HEK293 (cell line): ENCODE data around the gene RBCK1.

Experiments used
- CTCF ChIA-PET: fragments of 350-600 bp; formaldehyde crosslinking; extraction: SDS; loops from one replicate; lab custom pipeline; 2021; ENCODE audit warnings: antibody characterized with exemption; lab: Yijun Ruan, JAX
- POLR2A ChIA-PET: fragments of 300-600 bp; formaldehyde crosslinking; extraction: SDS; loops from one replicate; lab custom pipeline; 2020; ENCODE audit warnings: antibody characterized with exemption, inconsistent platforms; lab: Yijun Ruan, JAX
- H3K27ac ChIP-seq: fragments of 200-500 bp; sonication (Bioruptor generic); 2 replicates; pipeline ENCODE4 v1.5.1; 2014; ENCODE audit warnings: low read depth, low read length, control low read depth, inconsistent platforms; ENCODE audit errors: extremely low read depth
- H3K36me3 ChIP-seq, 2 experiments: fragments of 200-500 bp in 1 of 2; sonication (Bioruptor generic) in 1 of 2; 1 replicate in 1 of 2; 2 replicates in 1 of 2; pipeline ENCODE4 v1.5.1; 2014 to 2017; ENCODE audit warnings: inconsistent platforms in 2 of 2, low read length in 2 of 2; ENCODE audit not compliant: control insufficient read depth in 2 of 2, insufficient read depth in 1 of 2
- H3K4me1 ChIP-seq: fragments of 200-500 bp; sonication (Bioruptor generic); 2 replicates; pipeline ENCODE4 v1.5.1; 2014; ENCODE audit warnings: mild to moderate bottlenecking, low read length, inconsistent platforms; ENCODE audit not compliant: control insufficient read depth, insufficient read depth
- H3K4me3 ChIP-seq: 2 replicates; pipeline ENCODE4 v1.5.1; 2011; ENCODE audit warnings: low read depth, mild to moderate bottlenecking, control low read depth, low read length, moderate library complexity
- H3K9me3 ChIP-seq: fragments of 200-500 bp; sonication (Bioruptor generic); 2 replicates; pipeline ENCODE4 v1.5.1; 2014; ENCODE audit warnings: low read depth, low read length, inconsistent platforms; ENCODE audit not compliant: control insufficient read depth, insufficient read depth
- GFI1B ChIP-seq: fragments of 450-650 bp; formaldehyde crosslinking; IDR thresholded peaks from 2 replicates; pipeline ENCODE4 v1.5.1; 2016; ENCODE audit warnings: missing biosample characterization, missing genetic modification characterization
- MEIS1 ChIP-seq: sonication (generic); formaldehyde crosslinking; IDR thresholded peaks from 2 replicates; pipeline ENCODE4 v1.8.1; 2022; ENCODE audit warnings: missing genetic modification reagents, mild to moderate bottlenecking, borderline replicate concordance
- RBAK ChIP-seq: fragments of 450-650 bp; formaldehyde crosslinking; IDR thresholded peaks from 2 replicates; pipeline ENCODE4 v1.5.1; 2016; ENCODE audit warnings: missing biosample characterization, missing genetic modification characterization
- SCRT2 ChIP-seq: fragments of 450-650 bp; formaldehyde crosslinking; IDR thresholded peaks from 2 replicates; pipeline ENCODE4 v1.5.1; 2016; ENCODE audit warnings: missing biosample characterization, missing genetic modification characterization
- SETDB1 ChIP-seq: IDR thresholded peaks from one replicate; pipeline ENCODE4 v1.6.1; 2017; ENCODE audit warnings: mild to moderate bottlenecking, low read length, moderate library complexity, mixed read lengths; ENCODE audit not compliant: insufficient read length
- SP7 ChIP-seq: fragments of 450-650 bp; formaldehyde crosslinking; IDR thresholded peaks from 2 replicates; pipeline ENCODE4 v1.5.1; 2016; ENCODE audit warnings: missing biosample characterization, missing genetic modification characterization
- ZBTB20 ChIP-seq: fragments of 450-650 bp; formaldehyde crosslinking; IDR thresholded peaks from 2 replicates; pipeline ENCODE4 v1.5.1; 2016; ENCODE audit warnings: missing biosample characterization, missing genetic modification characterization
- ZFP37 ChIP-seq: fragments of 450-650 bp; formaldehyde crosslinking; IDR thresholded peaks from 2 replicates; pipeline ENCODE4 v1.5.1; 2016; ENCODE audit warnings: missing biosample characterization, missing genetic modification characterization
- ZNF132 ChIP-seq: fragments of 450-650 bp; formaldehyde crosslinking; IDR thresholded peaks from 2 replicates; pipeline ENCODE4 v1.5.1; 2017; ENCODE audit warnings: missing biosample characterization, missing genetic modification characterization, borderline replicate concordance
- ZNF211 ChIP-seq: fragments of 450-650 bp; formaldehyde crosslinking; IDR thresholded peaks from 2 replicates; pipeline ENCODE4 v1.5.1; 2016; ENCODE audit warnings: low read depth, missing biosample characterization, missing genetic modification characterization
- ZNF266 ChIP-seq: fragments of 450-650 bp; formaldehyde crosslinking; IDR thresholded peaks from 2 replicates; pipeline ENCODE4 v1.5.1; 2016; ENCODE audit warnings: missing biosample characterization, missing genetic modification characterization, low read depth
- ZNF341 ChIP-seq: fragments of 450-650 bp; formaldehyde crosslinking; IDR thresholded peaks from 2 replicates; pipeline ENCODE4; 2016; ENCODE audit warnings: low read depth, missing biosample characterization, missing genetic modification characterization
- ZNF48 ChIP-seq: fragments of 450-650 bp; formaldehyde crosslinking; IDR thresholded peaks from 2 replicates; pipeline ENCODE4 v1.5.1; 2016; ENCODE audit warnings: missing biosample characterization, missing genetic modification characterization
- ZNF544 ChIP-seq: fragments of 450-650 bp; formaldehyde crosslinking; IDR thresholded peaks from 2 replicates; pipeline ENCODE4 v1.5.0; 2017; ENCODE audit warnings: missing biosample characterization, missing genetic modification characterization
- ZNF555 ChIP-seq: fragments of 450-650 bp; formaldehyde crosslinking; conservative IDR thresholded peaks from 2 replicates; pipeline ENCODE4 v1.5.1; 2017; ENCODE audit warnings: missing biosample characterization, mild to moderate bottlenecking, missing genetic modification characterization, inconsistent platforms
- ZNF837 ChIP-seq: fragments of 450-650 bp; formaldehyde crosslinking; IDR thresholded peaks from 2 replicates; pipeline ENCODE4 v1.5.1; 2016; ENCODE audit warnings: missing biosample characterization, missing genetic modification characterization
- ZNF843 ChIP-seq: fragments of 450-650 bp; formaldehyde crosslinking; IDR thresholded peaks from 2 replicates; pipeline ENCODE4 v1.5.1; 2016; ENCODE audit warnings: missing biosample characterization, missing genetic modification characterization
- TF ChIP-seq, protein P1 (sequence below): fragments of 450-650 bp; formaldehyde crosslinking; IDR thresholded peaks from 2 replicates; pipeline ENCODE4 v1.5.1; 2017; ENCODE audit warnings: missing biosample characterization, mild to moderate bottlenecking, missing genetic modification characterization, moderate library complexity
- TF ChIP-seq, protein P2 (sequence below): fragments of 450-650 bp; formaldehyde crosslinking; IDR thresholded peaks from 2 replicates; pipeline ENCODE4 v1.5.1; 2016; ENCODE audit warnings: missing biosample characterization, missing genetic modification characterization

RBCK1 gene

DNA sequence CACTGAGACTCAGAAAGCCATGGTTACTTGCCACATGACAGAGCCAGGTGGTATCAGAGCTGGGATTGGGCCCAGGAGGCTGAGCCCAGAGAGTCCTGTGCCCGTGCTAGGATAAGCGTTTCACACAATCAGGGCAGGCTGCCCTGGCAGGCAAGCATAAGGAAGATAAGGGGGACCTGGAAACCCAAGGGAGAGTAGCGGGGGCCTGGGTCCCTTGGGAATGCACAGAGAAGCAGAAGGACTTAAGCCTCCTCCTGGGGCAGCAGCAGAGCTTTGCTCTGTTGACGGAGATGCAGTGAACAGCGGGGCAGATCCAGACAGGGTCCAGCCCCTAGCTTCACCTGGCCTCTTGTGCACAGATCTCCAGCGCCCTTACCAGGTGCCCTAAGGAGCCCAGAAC lies 18.9 kb upstream of the RBCK1 start:
- ChIA-PET POLR2A (no interaction called here), CTCF (interaction anchor here (1.0 to 1.3 kb wide), 2 partner anchors 35 to 42 kb away, joined by 3 to 4 read pairs; no protein-coding TSS in a partner anchor)
- no peaks in the 10 kb centered on the region for H3K4me1 ChIP-seq
- peaks cover 28 to 56% of the 10 kb centered on the region in 2 experiments for H3K36me3 ChIP-seq
- H3K27ac ChIP-seq, result no peak overlapping the region
- no peak overlapping the region for H3K4me3 ChIP-seq
- H3K9me3 ChIP-seq, result no peaks in the 10 kb centered on the region
- TF ChIP-seq ZNF211 (tag by site-specific recombination) (no peak), ZNF837 (tag by site-specific recombination) (no peak)

DNA sequence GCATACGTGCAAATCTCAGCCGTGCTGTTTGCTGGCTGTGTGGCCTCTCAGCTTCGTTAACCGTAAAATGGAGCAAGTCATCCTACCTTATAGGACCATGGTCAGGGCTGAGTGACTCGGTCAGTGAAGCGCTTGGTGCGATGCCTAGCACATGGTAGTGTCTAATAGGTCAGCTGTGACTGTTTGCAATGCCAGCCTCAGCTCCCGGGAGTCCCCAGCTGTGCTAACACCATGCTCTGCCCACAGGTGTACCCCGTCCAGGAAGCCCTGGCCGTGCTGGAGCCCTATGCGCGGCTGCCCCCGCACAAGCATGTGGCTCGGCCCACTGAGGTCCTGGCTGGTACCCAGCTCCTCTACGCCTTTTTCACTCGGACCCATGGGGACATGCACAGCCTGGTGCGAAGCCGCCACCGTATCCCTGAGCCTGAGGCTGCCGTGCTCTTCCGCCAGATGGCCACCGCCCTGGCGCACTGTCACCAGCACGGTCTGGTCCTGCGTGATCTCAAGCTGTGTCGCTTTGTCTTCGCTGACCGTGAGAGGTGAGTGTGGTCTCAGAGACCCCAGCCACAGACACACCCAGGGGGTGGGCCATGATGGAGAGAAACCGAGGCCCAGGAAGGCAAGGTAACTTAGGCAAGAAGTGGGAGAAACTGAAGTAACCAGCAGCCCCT lies 16.9 kb upstream of the RBCK1 start:
- TF ChIP-seq MEIS1 (CRISPR knock-in tag), result no peak
- TF ChIP-seq ZFP37 (tag by site-specific recombination), result no peak
- no peak for TF ChIP-seq ZNF341
- TF ChIP-seq ZNF843, result no peak
- no peak for TF ChIP-seq RBAK
- no peak for TF ChIP-seq ZNF544 (tag by site-specific recombination)
- TF ChIP-seq SCRT2 (tag by site-specific recombination), result no peak
- no peak for TF ChIP-seq GFI1B (tag by site-specific recombination)
- no peak for TF ChIP-seq SP7 (tag by site-specific recombination)
- no peak for TF ChIP-seq ZNF555 (tag by site-specific recombination)
- no peak for TF ChIP-seq ZNF132 (tag by site-specific recombination)
- no peak for TF ChIP-seq ZNF48 (tag by site-specific recombination)
- no peak for TF ChIP-seq ZNF266 (tag by site-specific recombination)
- TF ChIP-seq, protein P1, sequence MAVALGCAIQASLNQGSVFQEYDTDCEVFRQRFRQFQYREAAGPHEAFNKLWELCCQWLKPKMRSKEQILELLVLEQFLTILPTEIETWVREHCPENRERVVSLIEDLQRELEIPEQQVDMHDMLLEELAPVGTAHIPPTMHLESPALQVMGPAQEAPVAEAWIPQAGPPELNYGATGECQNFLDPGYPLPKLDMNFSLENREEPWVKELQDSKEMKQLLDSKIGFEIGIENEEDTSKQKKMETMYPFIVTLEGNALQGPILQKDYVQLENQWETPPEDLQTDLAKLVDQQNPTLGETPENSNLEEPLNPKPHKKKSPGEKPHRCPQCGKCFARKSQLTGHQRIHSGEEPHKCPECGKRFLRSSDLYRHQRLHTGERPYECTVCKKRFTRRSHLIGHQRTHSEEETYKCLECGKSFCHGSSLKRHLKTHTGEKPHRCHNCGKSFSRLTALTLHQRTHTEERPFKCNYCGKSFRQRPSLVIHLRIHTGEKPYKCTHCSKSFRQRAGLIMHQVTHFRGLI (tag by site-specific recombination), result no peak
- TF ChIP-seq ZBTB20 (tag by site-specific recombination), result no peak
- no peak for TF ChIP-seq SETDB1
- TF ChIP-seq, protein P2, sequence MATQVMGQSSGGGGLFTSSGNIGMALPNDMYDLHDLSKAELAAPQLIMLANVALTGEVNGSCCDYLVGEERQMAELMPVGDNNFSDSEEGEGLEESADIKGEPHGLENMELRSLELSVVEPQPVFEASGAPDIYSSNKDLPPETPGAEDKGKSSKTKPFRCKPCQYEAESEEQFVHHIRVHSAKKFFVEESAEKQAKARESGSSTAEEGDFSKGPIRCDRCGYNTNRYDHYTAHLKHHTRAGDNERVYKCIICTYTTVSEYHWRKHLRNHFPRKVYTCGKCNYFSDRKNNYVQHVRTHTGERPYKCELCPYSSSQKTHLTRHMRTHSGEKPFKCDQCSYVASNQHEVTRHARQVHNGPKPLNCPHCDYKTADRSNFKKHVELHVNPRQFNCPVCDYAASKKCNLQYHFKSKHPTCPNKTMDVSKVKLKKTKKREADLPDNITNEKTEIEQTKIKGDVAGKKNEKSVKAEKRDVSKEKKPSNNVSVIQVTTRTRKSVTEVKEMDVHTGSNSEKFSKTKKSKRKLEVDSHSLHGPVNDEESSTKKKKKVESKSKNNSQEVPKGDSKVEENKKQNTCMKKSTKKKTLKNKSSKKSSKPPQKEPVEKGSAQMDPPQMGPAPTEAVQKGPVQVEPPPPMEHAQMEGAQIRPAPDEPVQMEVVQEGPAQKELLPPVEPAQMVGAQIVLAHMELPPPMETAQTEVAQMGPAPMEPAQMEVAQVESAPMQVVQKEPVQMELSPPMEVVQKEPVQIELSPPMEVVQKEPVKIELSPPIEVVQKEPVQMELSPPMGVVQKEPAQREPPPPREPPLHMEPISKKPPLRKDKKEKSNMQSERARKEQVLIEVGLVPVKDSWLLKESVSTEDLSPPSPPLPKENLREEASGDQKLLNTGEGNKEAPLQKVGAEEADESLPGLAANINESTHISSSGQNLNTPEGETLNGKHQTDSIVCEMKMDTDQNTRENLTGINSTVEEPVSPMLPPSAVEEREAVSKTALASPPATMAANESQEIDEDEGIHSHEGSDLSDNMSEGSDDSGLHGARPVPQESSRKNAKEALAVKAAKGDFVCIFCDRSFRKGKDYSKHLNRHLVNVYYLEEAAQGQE (tag by site-specific recombination), result no peak
- POLR2A ChIA-PET, result interaction anchor here (0.8 kb wide), 2 partner anchors 9 kb away, joined by 3 to 6 read pairs; no protein-coding TSS in a partner anchor
- no peak overlapping the region for H3K27ac ChIP-seq
- peaks cover 41 to 75% of the 10 kb centered on the region in 2 experiments for H3K36me3 ChIP-seq
- H3K4me3 ChIP-seq, result no peak overlapping the region
- H3K4me1 ChIP-seq, result no peaks in the 10 kb centered on the region
- CTCF ChIA-PET, result interaction anchor here (1.1 kb wide), 1 partner anchor 36 kb away, joined by 3 read pairs; no protein-coding TSS in a partner anchor
- H3K9me3 ChIP-seq, result no peaks in the 10 kb centered on the region
